Gastroesophageal sphincter (tissue), 4 donors: ENCODE results near the gene SLC25A41. TPM values are rescaled to one million over a fixed set of nuclear protein-coding genes. Genes with fewer than 3 reads are reported as not detected.

Experiments
- ATAC-seq: fragments of 150-250 bp; one replicate; pipeline ENCODE4 v1.9.1; 2016; ENCODE audit warnings: mild to moderate bottlenecking, moderate library complexity
- H3K27ac ChIP-seq, 4 donors: fragments of 200-600 bp; sonication (generic) in 3 of 4; 1 replicate in 3 of 4; 2 replicates in 1 of 4; pipeline ENCODE4 v1.5.1; 2016 to 2019
- H3K27me3 ChIP-seq: fragments of 200-600 bp; sonication (generic); one replicate; pipeline ENCODE4 v1.5.1; 2019
- H3K36me3 ChIP-seq, 2 donors: fragments of 200-600 bp; sonication (generic); one replicate each; pipeline ENCODE4 v1.5.1; 2019; ENCODE audit warnings: control low read depth in 1 of 2
- H3K4me1 ChIP-seq, 3 donors: fragments of 200-600 bp; sonication (generic); 1 replicate in 2 of 3; 2 replicates in 1 of 3; pipeline ENCODE4 v1.5.1; 2016 to 2019; ENCODE audit warnings: control low read depth in 2 of 3
- H3K4me3 ChIP-seq, 2 donors: fragments of 200-600 bp; sonication (generic); one replicate each; pipeline ENCODE4 v1.5.1; 2019; ENCODE audit warnings: mild to moderate bottlenecking in 1 of 2, moderate library complexity in 1 of 2
- H3K9me3 ChIP-seq, 3 donors: fragments of 200-600 bp; sonication (generic); one replicate each; pipeline ENCODE4 v1.5.1; 2017 to 2019; ENCODE audit warnings: control low read depth in 2 of 3
- EP300 ChIP-seq: sonication (generic); formaldehyde crosslinking; IDR thresholded peaks from one replicate; pipeline ENCODE4 v1.6.1; 2017; ENCODE audit warnings: antibody characterized with exemption, mild to moderate bottlenecking
- POLR2A ChIP-seq, 2 donors: fragments of 450-650 bp; IDR thresholded peaks; one replicate each; pipeline ENCODE4 v1.6.1; 2017; ENCODE audit warnings: antibody characterized with exemption in 2 of 2, mild to moderate bottlenecking in 2 of 2, moderate library complexity in 1 of 2
- POLR2AphosphoS5 ChIP-seq: sonication (generic); formaldehyde crosslinking; IDR thresholded peaks from one replicate; pipeline ENCODE4 v1.6.1; 2017; ENCODE audit warnings: antibody characterized with exemption
- WGBS, 2 donors: methylation state at CpG; one replicate each; pipeline ENCODE4 v1.1.5; 2018; ENCODE audit warnings: low coverage in 1 of 2; 5-methylcytosine and 5-hydroxymethylcytosine counted together
- total RNA-seq, 4 donors: library from RNA; depleted of rRNA; stranded (reverse); fragments of >200 nt; gene quantifications; one replicate each; pipeline ENCODE4 v1.1.0, GENCODE V29; 2016
- TF ChIP-seq, protein P1 (sequence below), 4 experiments: fragments of 200-600 bp in 2 of 4; fragments of 450-650 bp in 2 of 4; sonication (generic) in 1 of 4; IDR thresholded peaks; one replicate each; pipeline ENCODE4 v1.5.1; 2017 to 2019; ENCODE audit warnings: antibody characterized with exemption in 4 of 4, mild to moderate bottlenecking in 2 of 4, moderate library complexity in 2 of 4

SLC25A41 gene
- total RNA-seq, 4 donors from 2014 or later, result 0.27 to 1.3 TPM; not detected in 2

DNA sequence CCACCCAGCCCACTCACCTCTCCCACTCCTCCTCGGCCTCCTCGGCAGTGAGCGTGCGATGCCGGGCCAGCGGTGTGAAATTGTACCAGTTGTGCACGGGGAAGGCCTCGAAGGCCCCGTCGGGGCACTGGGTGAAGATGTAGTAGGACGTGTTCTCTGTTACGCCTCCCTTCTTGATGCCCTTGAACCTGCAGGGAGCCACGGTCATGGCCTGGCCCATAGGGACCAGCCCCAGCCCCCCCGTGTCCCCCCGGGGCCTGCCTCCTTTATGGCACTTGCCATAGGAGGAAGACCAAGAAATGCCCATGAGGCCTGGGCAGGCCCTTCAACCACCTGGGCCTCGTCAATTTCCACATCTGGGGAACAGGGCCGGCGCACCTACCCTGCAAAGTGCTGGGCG lies 46.2 kb downstream of the SLC25A41 start:
- TF ChIP-seq POLR2AphosphoS5 (no peak), POLR2A (IDR thresholded peaks at IDR 0.05) (no peak), EP300 (no peak)
- TF ChIP-seq, protein P1, sequence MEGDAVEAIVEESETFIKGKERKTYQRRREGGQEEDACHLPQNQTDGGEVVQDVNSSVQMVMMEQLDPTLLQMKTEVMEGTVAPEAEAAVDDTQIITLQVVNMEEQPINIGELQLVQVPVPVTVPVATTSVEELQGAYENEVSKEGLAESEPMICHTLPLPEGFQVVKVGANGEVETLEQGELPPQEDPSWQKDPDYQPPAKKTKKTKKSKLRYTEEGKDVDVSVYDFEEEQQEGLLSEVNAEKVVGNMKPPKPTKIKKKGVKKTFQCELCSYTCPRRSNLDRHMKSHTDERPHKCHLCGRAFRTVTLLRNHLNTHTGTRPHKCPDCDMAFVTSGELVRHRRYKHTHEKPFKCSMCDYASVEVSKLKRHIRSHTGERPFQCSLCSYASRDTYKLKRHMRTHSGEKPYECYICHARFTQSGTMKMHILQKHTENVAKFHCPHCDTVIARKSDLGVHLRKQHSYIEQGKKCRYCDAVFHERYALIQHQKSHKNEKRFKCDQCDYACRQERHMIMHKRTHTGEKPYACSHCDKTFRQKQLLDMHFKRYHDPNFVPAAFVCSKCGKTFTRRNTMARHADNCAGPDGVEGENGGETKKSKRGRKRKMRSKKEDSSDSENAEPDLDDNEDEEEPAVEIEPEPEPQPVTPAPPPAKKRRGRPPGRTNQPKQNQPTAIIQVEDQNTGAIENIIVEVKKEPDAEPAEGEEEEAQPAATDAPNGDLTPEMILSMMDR (IDR thresholded peaks at IDR 0.05), result no peak
- no peak overlapping the region for H3K4me3 ChIP-seq
- no peaks in the 10 kb centered on the region for H3K9me3 ChIP-seq
- H3K4me1 ChIP-seq, result peaks cover 0 to 9% (median 6%) of the 10 kb centered on the region in 3 donors
- WGBS, 2 donors, result no CpG with 5 or more reads among the region's 19 CpGs
- H3K27ac ChIP-seq, result no peak overlapping the region
- peaks cover 0 to 92% of the 10 kb centered on the region in 2 donors for H3K36me3 ChIP-seq
- H3K27me3 ChIP-seq, result no peaks in the 10 kb centered on the region
- ATAC-seq, result no peak

DNA sequence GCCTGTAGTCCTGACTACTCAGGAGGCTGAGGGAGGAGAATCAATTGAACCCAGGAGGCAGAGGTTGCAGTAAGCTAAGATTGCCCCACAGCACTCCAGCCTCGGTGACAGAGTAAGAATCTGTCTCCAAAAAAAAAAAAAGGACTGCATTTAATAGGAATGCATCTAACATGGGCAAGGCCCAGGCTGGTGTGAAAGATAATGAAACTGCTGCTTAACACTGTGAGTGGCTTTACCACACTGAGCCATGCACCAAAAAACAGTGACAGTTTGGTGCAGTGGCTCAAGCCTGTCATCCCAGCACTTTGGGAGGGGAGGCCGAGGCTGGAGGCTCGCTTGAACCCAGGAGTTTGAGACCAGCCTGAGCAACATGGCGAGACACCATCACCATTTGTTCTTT lies 49.2 kb downstream of the SLC25A41 start:
- Histone ChIP-seq H3K36me3 (peaks cover 0 to 100% of the 10 kb centered on the region in 2 donors), H3K27ac (no peak overlapping the region), H3K4me3 (no peak overlapping the region), H3K4me1 (no peaks in the 10 kb centered on the region), H3K27me3 (no peaks in the 10 kb centered on the region), H3K9me3 (peaks cover 0 to 6% (median 0%) of the 10 kb centered on the region in 3 donors)
- WGBS, 2 donors, result 100% methylated on average over 2 to 3 of the region's 4 CpGs
- TF ChIP-seq EP300, result no peak
- TF ChIP-seq POLR2AphosphoS5, result no peak
- TF ChIP-seq, protein P1 (IDR thresholded peaks at IDR 0.05), result no peak
- no peak for TF ChIP-seq POLR2A (IDR thresholded peaks at IDR 0.05)
- no peak for ATAC-seq

DNA sequence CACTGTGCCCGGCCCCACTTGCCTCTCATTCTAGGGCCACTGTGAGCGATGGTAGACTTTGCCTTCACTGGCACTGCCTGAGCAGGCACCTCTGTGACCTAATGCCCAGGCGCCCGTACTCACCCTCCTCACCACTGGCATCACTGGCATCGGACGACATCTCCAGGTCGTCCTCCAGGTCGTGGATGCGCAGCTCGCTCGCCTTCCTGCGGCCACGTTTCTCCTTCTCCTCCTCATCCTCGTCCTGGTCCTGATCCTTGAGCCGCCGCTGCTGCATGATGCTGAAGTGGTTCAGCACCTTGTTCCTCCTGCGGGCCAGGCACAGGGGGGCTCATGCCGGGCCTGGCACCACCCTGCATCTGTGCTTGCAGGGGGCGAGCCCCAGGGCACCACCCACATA lies 50.4 kb downstream of the SLC25A41 start:
- ATAC-seq, result no peak
- whole genome bisulfite sequencing, 2 donors, result 83 to 89% methylated on average over 1 to 12 of the region's 19 CpGs
- H3K27ac ChIP-seq, result no peak overlapping the region

DNA sequence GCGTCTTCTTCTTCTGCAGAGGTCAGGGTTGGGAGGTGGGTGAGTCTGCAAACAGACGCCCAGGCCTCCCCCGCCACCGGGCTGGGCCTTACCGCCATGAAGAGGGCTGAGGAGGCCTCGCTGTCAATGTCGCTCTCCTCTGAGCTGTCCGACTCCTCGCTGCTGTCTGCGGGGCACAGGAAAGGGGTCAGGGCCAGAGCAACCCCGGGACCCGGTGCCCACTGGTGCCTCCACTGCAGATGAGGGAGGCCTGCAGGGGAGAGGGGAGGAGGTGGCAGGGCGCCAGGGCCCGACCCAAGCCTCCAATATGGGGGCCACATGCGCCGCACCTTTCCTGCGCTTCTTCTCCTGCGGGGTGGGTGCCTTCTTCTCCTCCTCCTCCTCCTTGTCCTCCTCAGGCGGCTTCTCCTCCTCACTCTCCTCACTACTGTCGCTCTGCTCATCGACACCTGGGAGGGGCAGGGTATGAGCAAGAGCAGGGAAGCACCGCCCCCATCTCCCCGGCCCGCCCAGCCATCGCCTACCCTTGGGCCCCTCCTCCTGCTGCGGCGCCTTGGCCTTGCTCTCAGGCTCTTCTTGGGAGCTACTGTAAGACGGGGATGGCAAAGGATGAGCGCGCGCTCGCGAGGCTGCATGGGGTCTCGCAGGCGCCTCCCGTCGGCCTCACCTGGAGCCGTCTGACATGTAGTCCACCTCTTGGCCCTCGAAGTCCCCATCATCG lies 52.4 kb downstream of the SLC25A41 start:
- Histone ChIP-seq H3K27ac (no peak overlapping the region), H3K9me3 (peaks cover 0 to 6% (median 0%) of the 10 kb centered on the region in 3 donors), H3K27me3 (no peaks in the 10 kb centered on the region), H3K4me3 (no peak overlapping the region), H3K4me1 (peaks cover 0 to 27% (median 11%) of the 10 kb centered on the region in 3 donors), H3K36me3 (peaks cover 0 to 77% of the 10 kb centered on the region in 2 donors)
- ATAC-seq, result no peak
- WGBS, 2 donors, result 92% methylated on average over 9 of the region's 40 CpGs; no CpG with 5 or more reads in 1 of the 2 donors
- TF ChIP-seq, protein P1 (IDR thresholded peaks at IDR 0.05), result no peak
- no peak for TF ChIP-seq POLR2AphosphoS5
- no peak for TF ChIP-seq EP300
- TF ChIP-seq POLR2A (IDR thresholded peaks at IDR 0.05), result no peak

More for the DNA sequence above, 50.4 kb downstream of the SLC25A41 start:
- peaks cover 0 to 97% of the 10 kb centered on the region in 2 donors for H3K36me3 ChIP-seq
- TF ChIP-seq EP300 (no peak), POLR2A (IDR thresholded peaks at IDR 0.05) (no peak), POLR2AphosphoS5 (no peak)
- TF ChIP-seq, protein P1 (IDR thresholded peaks at IDR 0.05), result no peak
- H3K27me3 ChIP-seq, result no peaks in the 10 kb centered on the region
- no peak overlapping the region for H3K4me3 ChIP-seq
- peaks cover 0 to 7% (median 4%) of the 10 kb centered on the region in 3 donors for H3K4me1 ChIP-seq
- H3K9me3 ChIP-seq, result peaks cover 0 to 6% (median 0%) of the 10 kb centered on the region in 3 donors

DNA sequence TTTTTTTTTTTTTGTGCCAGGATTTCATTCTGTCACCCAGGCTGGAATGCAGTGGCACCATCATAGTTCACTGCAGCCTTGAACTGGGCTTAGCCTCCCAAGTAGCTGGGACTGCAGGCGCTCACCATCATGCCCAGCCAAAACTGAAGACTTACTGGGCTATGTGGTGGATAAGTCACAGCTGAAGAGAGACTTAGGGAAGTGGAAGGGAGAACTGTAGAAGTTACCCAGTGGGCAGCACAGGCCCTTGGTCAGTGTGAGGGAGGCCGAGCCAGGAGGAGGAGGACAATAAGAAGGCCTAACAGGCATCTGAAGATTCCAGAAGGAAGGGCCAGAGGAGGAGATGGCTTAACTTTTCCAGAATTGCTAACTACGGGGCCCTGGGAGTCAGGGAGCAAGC lies 53.8 kb downstream of the SLC25A41 start:
- no peak for ATAC-seq
- TF ChIP-seq POLR2A (IDR thresholded peaks at IDR 0.05), result no peak
- TF ChIP-seq POLR2AphosphoS5, result no peak
- TF ChIP-seq EP300, result no peak
- TF ChIP-seq, protein P1 (IDR thresholded peaks at IDR 0.05), result no peak
- H3K4me1 ChIP-seq, result peaks cover 0 to 39% (median 11%) of the 10 kb centered on the region in 3 donors
- no peak overlapping the region for H3K27ac ChIP-seq
- H3K9me3 ChIP-seq, result peaks cover 0 to 6% (median 0%) of the 10 kb centered on the region in 3 donors
- no peaks in the 10 kb centered on the region for H3K27me3 ChIP-seq
- H3K36me3 ChIP-seq, result peaks cover 0 to 75% of the 10 kb centered on the region in 2 donors
- no peak overlapping the region for H3K4me3 ChIP-seq
- 76 to 100% methylated on average over 2 of the region's 3 CpGs for WGBS, 2 donors
